CD4-positive, alpha-beta T cell (primary cell): ENCODE results near the gene STEAP2. TPM values are rescaled to one million over a fixed set of nuclear protein-coding genes. Genes with fewer than 3 reads are reported as not detected.

Source experiments
- ATAC-seq: fragments of 200-7000 bp; cut with Tn5 transposase; one replicate; pipeline ENCODE4 v1.10.0; 2022; ENCODE audit warnings: mild to moderate bottlenecking; ENCODE audit not compliant: poor library complexity
- CTCF ChIA-PET: fragments of 350-600 bp; sonication (Branson Sonifier 250); formaldehyde crosslinking; loops from one replicate; lab custom pipeline; 2021; ENCODE audit warnings: antibody characterized with exemption, inconsistent platforms; lab: Charles Lee
- POLR2A ChIA-PET: fragments of 350-600 bp; sonication (Branson Sonifier 250); formaldehyde crosslinking; loops from one replicate; lab custom pipeline; 2021; ENCODE audit warnings: antibody characterized with exemption, inconsistent platforms; lab: Charles Lee
- DNase-seq, 14 experiments: peaks; one replicate each; pipeline ENCODE4 v3.0.0-alpha.2; 2013 to 2020; ENCODE audit warnings: mixed read lengths in 2 of 14
- H3K27ac ChIP-seq, 2 donors: one replicate each; pipeline versions ENCODE4 v1.5.1 to v1.7.0; 2013; ENCODE audit warnings: low read length in 2 of 2, low read depth in 1 of 2, mild to moderate bottlenecking in 1 of 2
- H3K27me3 ChIP-seq, 2 experiments: 1 replicate in 1 of 2; 2 replicates in 1 of 2; pipeline versions ENCODE4 v1.6.1 to v1.7.0; 2013; ENCODE audit warnings: low read length in 2 of 2, control low read depth in 1 of 2, mild to moderate bottlenecking in 1 of 2, moderate library complexity in 1 of 2; ENCODE audit not compliant: insufficient read depth in 2 of 2, control insufficient read depth in 1 of 2
- H3K36me3 ChIP-seq: one replicate; pipeline ENCODE4 v1.6.1; 2013; ENCODE audit warnings: low read length, control low read depth; ENCODE audit not compliant: insufficient read depth
- H3K4me1 ChIP-seq: one replicate; pipeline ENCODE4 v1.6.1; 2013; ENCODE audit warnings: low read length, control low read depth; ENCODE audit not compliant: insufficient read depth
- H3K4me3 ChIP-seq: one replicate; pipeline ENCODE4 v1.5.1; 2013; ENCODE audit warnings: mild to moderate bottlenecking, low read length, moderate library complexity
- H3K9me3 ChIP-seq, 2 experiments: 1 replicate in 1 of 2; 2 replicates in 1 of 2; pipeline versions ENCODE4 v1.6.1 to v1.7.0; 2013; ENCODE audit warnings: low read length in 2 of 2, mild to moderate bottlenecking in 2 of 2, control low read depth in 1 of 2, moderate library complexity in 1 of 2; ENCODE audit not compliant: control insufficient read depth in 1 of 2, insufficient read depth in 1 of 2
- H3K27ac Mint-ChIP-seq: one replicate; pipeline ENCODE4 v1.8.0; 2020; ENCODE audit warnings: mixed read lengths
- H3K27me3 Mint-ChIP-seq: one replicate; pipeline ENCODE4 v1.8.0; 2021; ENCODE audit warnings: mixed read lengths
- H3K36me3 Mint-ChIP-seq: one replicate; pipeline ENCODE4 v1.8.0; 2021; ENCODE audit warnings: low read depth, mixed read lengths
- H3K4me1 Mint-ChIP-seq: one replicate; pipeline ENCODE4 v1.8.0; 2021; ENCODE audit warnings: low read depth, mixed read lengths
- H3K4me3 Mint-ChIP-seq: one replicate; pipeline ENCODE4 v1.8.0; 2020; ENCODE audit warnings: mild to moderate bottlenecking, mixed read lengths
- H3K9me3 Mint-ChIP-seq: one replicate; pipeline ENCODE4 v1.8.0; 2020; ENCODE audit warnings: mixed read lengths
- CTCF ChIP-seq: fragments of 200-600 bp; IDR thresholded peaks from one replicate; pipeline ENCODE4 v1.8.0; 2022; ENCODE audit warnings: antibody characterized with exemption, mild to moderate bottlenecking
- intact Hi-C, 2 experiments: fragments of 100-400 bp; cut with DNase I in 1 of 2; cut with micrococcal nuclease in 1 of 2; formaldehyde crosslinking; loops; one replicate each; pipeline versions ENCODE4 v1.15.1 to v1.9.0; 2023 to 2025; cut with DNase I, micrococcal nuclease
- total RNA-seq, 174 experiments: library from RNA in 2 of 174; stranded (reverse) in 2 of 174; gene quantifications; one replicate each; pipeline ENCODE4 v1.2.3 and lab custom pipeline; 2021 to 2026

Gene STEAP2
- total RNA-seq, 2 experiments from 2014 or later: not detected

- DNase-seq (no peak), ATAC-seq (no peak)
- H3K4me1 Mint-ChIP-seq: no peaks in the 10 kb centered on the region
- H3K27me3 Mint-ChIP-seq: peaks cover 28% of the 10 kb centered on the region
- H3K9me3 Mint-ChIP-seq: no peaks in the 10 kb centered on the region
- no peaks in the 10 kb centered on the region for H3K36me3 Mint-ChIP-seq
- no peak overlapping the region for H3K27ac Mint-ChIP-seq
- no peak overlapping the region for H3K4me3 Mint-ChIP-seq
- H3K27me3 ChIP-seq: peaks cover 0 to 10% of the 10 kb centered on the region in 2 experiments
- no peaks in the 10 kb centered on the region for H3K9me3 ChIP-seq
- H3K36me3 ChIP-seq: no peaks in the 10 kb centered on the region
- no peak overlapping the region for H3K4me3 ChIP-seq
- no peaks in the 10 kb centered on the region for H3K4me1 ChIP-seq
- H3K27ac ChIP-seq: no peak overlapping the region
- POLR2A ChIA-PET: no interaction called here
- CTCF ChIA-PET: interaction anchor here (0.6 kb wide), 1 partner anchor 1945 kb away, joined by 3 read pairs; no protein-coding TSS in a partner anchor
- intact Hi-C loops: no loop called here
- TF ChIP-seq CTCF: no peak
These were observed 19.3 kb downstream of the STEAP2 start for GRCh38 chr7:90230834-90231233.

- H3K4me1 Mint-ChIP-seq: no peaks in the 10 kb centered on the region
- DNase-seq (no peak), ATAC-seq (no peak)
- peaks cover 0 to 10% of the 10 kb centered on the region in 2 experiments for H3K27me3 ChIP-seq
- H3K36me3 Mint-ChIP-seq: no peaks in the 10 kb centered on the region
- H3K36me3 ChIP-seq: no peaks in the 10 kb centered on the region
- intact Hi-C loops: no loop called here
- TF ChIP-seq CTCF: no peak
- H3K9me3 ChIP-seq: no peaks in the 10 kb centered on the region
- H3K4me3 Mint-ChIP-seq: no peak overlapping the region
- H3K27ac Mint-ChIP-seq: no peak overlapping the region
- ChIA-PET CTCF (interaction anchor here (0.6 kb wide), 1 partner anchor 1946 kb away, joined by 3 read pairs; no protein-coding TSS in a partner anchor), POLR2A (no interaction called here)
- H3K4me1 ChIP-seq: no peaks in the 10 kb centered on the region
- peaks cover 28% of the 10 kb centered on the region for H3K27me3 Mint-ChIP-seq
- H3K27ac ChIP-seq: no peak overlapping the region
- no peaks in the 10 kb centered on the region for H3K9me3 Mint-ChIP-seq
- H3K4me3 ChIP-seq: no peak overlapping the region
These were observed 19.8 kb downstream of the STEAP2 start for GRCh38 chr7:90231304-90231703.

- DNase-seq: no peak
- Histone ChIP-seq H3K27me3 (peaks cover 0 to 7% of the 10 kb centered on the region in 2 experiments), H3K4me1 (no peaks in the 10 kb centered on the region), H3K9me3 (no peaks in the 10 kb centered on the region), H3K36me3 (no peaks in the 10 kb centered on the region), H3K27ac (no peak overlapping the region), H3K4me3 (no peak overlapping the region)
- Mint-ChIP-seq H3K36me3 (no peaks in the 10 kb centered on the region), H3K4me1 (no peaks in the 10 kb centered on the region), H3K9me3 (no peaks in the 10 kb centered on the region), H3K27ac (no peak overlapping the region), H3K27me3 (peaks cover 25% of the 10 kb centered on the region), H3K4me3 (no peak overlapping the region)
- no peak for ATAC-seq
- ChIA-PET POLR2A (no interaction called here), CTCF (no interaction called here)
- intact Hi-C loops: no loop called here
- no peak for TF ChIP-seq CTCF
These were observed 20.9 kb downstream of the STEAP2 start for GRCh38 chr7:90232430-90232829.
